C4-2B (cell line): ENCODE measurements around the gene MAP3K15.

Source experiments
- ZFX ChIP-seq: fragments of 450-650 bp; IDR thresholded peaks from 2 replicates; pipeline ENCODE4 v1.6.1; 2017
- TF ChIP-seq, protein P1 (sequence below): fragments of 450-650 bp; conservative IDR thresholded peaks from 2 replicates; pipeline ENCODE4 v1.5.1; 2017; ENCODE audit warnings: mild to moderate bottlenecking

DNA sequence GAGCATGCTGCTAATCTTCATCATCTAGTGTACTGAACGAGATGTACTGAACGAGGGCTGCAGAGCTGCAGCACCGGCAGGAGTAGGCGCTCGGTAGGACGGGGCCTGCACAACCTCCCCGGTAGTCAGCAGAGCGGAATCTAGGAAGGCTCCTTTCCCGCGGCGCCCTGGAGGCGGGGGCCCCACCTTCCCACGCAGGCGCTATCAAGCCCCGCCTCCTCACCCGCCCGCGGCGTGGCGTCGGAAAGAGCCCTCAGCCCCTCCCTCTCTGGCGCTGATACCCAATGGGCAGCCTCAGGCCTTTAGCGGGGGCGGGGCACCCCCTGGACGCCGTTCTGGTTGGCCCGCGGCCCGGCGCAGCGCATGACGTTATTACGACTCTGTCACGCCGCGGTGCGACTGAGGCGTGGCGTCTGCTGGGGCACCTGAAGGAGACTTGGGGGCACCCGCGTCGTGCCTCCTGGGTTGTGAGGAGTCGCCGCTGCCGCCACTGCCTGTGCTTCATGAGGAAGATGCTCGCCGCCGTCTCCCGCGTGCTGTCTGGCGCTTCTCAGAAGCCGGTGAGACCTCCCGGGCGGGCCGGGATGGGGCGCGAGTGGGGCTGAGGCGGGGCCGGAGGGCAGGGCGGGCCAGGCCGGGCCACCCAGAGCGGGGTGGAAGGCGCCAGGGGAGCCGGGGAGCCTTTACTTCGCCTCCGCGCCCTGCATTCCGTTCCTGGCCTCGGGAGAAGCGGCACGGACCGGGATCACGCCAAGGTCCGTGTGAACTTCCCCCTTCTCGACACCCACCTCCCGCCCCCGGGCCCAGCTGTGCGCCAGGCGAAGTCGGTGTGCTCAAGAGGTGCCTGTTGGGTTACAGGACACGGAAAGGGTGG lies 171.5 kb downstream of the MAP3K15 start, which contains the start of gene PDHA1:
- TF ChIP-seq, protein P1, sequence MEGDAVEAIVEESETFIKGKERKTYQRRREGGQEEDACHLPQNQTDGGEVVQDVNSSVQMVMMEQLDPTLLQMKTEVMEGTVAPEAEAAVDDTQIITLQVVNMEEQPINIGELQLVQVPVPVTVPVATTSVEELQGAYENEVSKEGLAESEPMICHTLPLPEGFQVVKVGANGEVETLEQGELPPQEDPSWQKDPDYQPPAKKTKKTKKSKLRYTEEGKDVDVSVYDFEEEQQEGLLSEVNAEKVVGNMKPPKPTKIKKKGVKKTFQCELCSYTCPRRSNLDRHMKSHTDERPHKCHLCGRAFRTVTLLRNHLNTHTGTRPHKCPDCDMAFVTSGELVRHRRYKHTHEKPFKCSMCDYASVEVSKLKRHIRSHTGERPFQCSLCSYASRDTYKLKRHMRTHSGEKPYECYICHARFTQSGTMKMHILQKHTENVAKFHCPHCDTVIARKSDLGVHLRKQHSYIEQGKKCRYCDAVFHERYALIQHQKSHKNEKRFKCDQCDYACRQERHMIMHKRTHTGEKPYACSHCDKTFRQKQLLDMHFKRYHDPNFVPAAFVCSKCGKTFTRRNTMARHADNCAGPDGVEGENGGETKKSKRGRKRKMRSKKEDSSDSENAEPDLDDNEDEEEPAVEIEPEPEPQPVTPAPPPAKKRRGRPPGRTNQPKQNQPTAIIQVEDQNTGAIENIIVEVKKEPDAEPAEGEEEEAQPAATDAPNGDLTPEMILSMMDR = no peak
- TF ChIP-seq ZFX = peak; percentile 42
